Smooth muscle cell (in vitro differentiated cells): Measurements from ENCODE around the gene RALGAPA2. TPM values are rescaled to one million over a fixed set of nuclear protein-coding genes. Genes with fewer than 3 reads are reported as not detected.

Experiments used
- DNase-seq: peaks from one replicate; lab custom pipeline; 2025; ENCODE audit not compliant: unreplicated experiment; lab: John Stamatoyannopoulos, UW
- H2AFZ ChIP-seq: fragments of 200-600 bp; sonication (generic); 2 replicates; pipeline ENCODE4 v1.6.0; 2016; ENCODE audit warnings: antibody characterized with exemption, low read depth, mild to moderate bottlenecking
- H3F3A ChIP-seq: fragments of 200-600 bp; sonication (generic); 2 replicates; pipeline ENCODE4 v1.6.0; 2017; ENCODE audit warnings: antibody characterized with exemption, low read depth
- H3K27ac ChIP-seq: fragments of 200-600 bp; sonication (generic); 2 replicates; pipeline ENCODE4 v1.5.1; 2016; ENCODE audit warnings: low read depth, mild to moderate bottlenecking
- H3K27me3 ChIP-seq: fragments of 200-600 bp; sonication (generic); 2 replicates; pipeline ENCODE4 v1.6.1; 2016; ENCODE audit warnings: low read depth, mild to moderate bottlenecking
- H3K36me3 ChIP-seq: fragments of 200-600 bp; sonication (generic); 2 replicates; pipeline ENCODE4 v1.5.1; 2016; ENCODE audit warnings: low read depth
- H3K4me1 ChIP-seq: fragments of 200-600 bp; sonication (generic); 2 replicates; pipeline ENCODE4 v1.5.1; 2016; ENCODE audit warnings: low read depth
- H3K4me2 ChIP-seq: fragments of 200-600 bp; sonication (generic); 2 replicates; pipeline ENCODE4 v1.6.0; 2016; ENCODE audit warnings: mild to moderate bottlenecking
- H3K4me3 ChIP-seq: fragments of 200-600 bp; sonication (generic); 2 replicates; pipeline ENCODE4 v1.5.1; 2016; ENCODE audit warnings: mild to moderate bottlenecking
- H3K79me2 ChIP-seq: fragments of 200-600 bp; sonication (generic); 2 replicates; pipeline ENCODE4 v1.6.0; 2016; ENCODE audit warnings: low read depth, mild to moderate bottlenecking
- H3K9ac ChIP-seq: fragments of 200-600 bp; sonication (generic); 2 replicates; pipeline ENCODE4 v1.6.0; 2016; ENCODE audit warnings: low read depth
- H3K9me3 ChIP-seq: fragments of 200-600 bp; sonication (generic); replicated peaks from 2 replicates; pipeline ENCODE4 v1.5.1; 2016; ENCODE audit warnings: low read depth
- H4K20me1 ChIP-seq: fragments of 200-600 bp; sonication (generic); 2 replicates; pipeline ENCODE4 v1.6.0; 2016; ENCODE audit warnings: low read depth
- WGBS: methylation state at CpG from one replicate; pipeline ENCODE4 v1.1.7; 2016; ENCODE audit warnings: low lambda C conversion rate; 5-methylcytosine and 5-hydroxymethylcytosine counted together
- polyA plus RNA-seq: library from polyadenylated mRNA; unstranded; fragments of >200 nt; fragmentation: Nextera tagmentation; extraction: Ambion mirVana; gene quantifications from 2 replicates; pipeline ENCODE4 v1.2.1, GENCODE V29; 2016
- total RNA-seq: library from RNA; depleted of rRNA; stranded (reverse); fragments of >200 nt; gene quantifications from 2 replicates; pipeline ENCODE4 v1.2.3, GENCODE V29; 2014
- TF ChIP-seq, protein P1 (sequence below): fragments of 200-600 bp; sonication (generic); IDR thresholded peaks from 2 replicates; pipeline ENCODE4 v1.5.1; 2017; ENCODE audit warnings: borderline replicate concordance, mild to moderate bottlenecking, antibody characterized with exemption; ENCODE audit not compliant: insufficient read depth, poor library complexity, severe bottlenecking

Gene RALGAPA2
- total and polyA plus RNA-seq, 2 experiments from 2014 or later, result 3.5 to 6.2 TPM

DNA sequence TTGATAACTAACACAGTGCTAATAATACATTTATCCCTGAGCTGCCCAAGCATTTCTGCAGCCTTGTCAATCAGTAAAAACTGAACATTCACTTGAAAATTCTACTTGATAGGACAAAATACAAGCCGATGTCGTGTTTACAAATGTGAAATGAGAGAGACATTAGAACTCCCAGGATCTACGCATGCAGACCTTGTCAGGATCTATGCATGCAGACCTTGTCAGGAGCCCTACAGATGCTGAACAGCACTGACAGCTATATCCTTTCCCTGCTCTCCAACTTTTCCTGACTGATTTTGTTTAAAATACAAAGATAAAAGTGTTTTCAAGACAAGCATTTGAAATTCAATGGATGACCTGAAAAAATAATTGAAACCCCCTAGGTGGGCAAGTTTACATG is 315.6 kb downstream of the RALGAPA2 start:
- no peak overlapping the region for H2AFZ ChIP-seq
- H3K4me1 ChIP-seq, result peaks cover 7% of the 10 kb centered on the region
- H4K20me1 ChIP-seq, result no peaks in the 10 kb centered on the region
- 96% methylated on average over 3 of the region's 3 CpGs for WGBS
- no peak for DNase-seq
- TF ChIP-seq, protein P1, sequence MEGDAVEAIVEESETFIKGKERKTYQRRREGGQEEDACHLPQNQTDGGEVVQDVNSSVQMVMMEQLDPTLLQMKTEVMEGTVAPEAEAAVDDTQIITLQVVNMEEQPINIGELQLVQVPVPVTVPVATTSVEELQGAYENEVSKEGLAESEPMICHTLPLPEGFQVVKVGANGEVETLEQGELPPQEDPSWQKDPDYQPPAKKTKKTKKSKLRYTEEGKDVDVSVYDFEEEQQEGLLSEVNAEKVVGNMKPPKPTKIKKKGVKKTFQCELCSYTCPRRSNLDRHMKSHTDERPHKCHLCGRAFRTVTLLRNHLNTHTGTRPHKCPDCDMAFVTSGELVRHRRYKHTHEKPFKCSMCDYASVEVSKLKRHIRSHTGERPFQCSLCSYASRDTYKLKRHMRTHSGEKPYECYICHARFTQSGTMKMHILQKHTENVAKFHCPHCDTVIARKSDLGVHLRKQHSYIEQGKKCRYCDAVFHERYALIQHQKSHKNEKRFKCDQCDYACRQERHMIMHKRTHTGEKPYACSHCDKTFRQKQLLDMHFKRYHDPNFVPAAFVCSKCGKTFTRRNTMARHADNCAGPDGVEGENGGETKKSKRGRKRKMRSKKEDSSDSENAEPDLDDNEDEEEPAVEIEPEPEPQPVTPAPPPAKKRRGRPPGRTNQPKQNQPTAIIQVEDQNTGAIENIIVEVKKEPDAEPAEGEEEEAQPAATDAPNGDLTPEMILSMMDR, result no peak
- no peaks in the 10 kb centered on the region for H3K27me3 ChIP-seq
- H3K4me2 ChIP-seq, result no peak overlapping the region
- H3K9me3 ChIP-seq, result no peaks in the 10 kb centered on the region
- H3K79me2 ChIP-seq, result no peaks in the 10 kb centered on the region
- no peaks in the 10 kb centered on the region for H3K36me3 ChIP-seq
- H3K9ac ChIP-seq, result no peak overlapping the region
- H3K27ac ChIP-seq, result no peak overlapping the region
- no peaks in the 10 kb centered on the region for H3F3A ChIP-seq
- no peak overlapping the region for H3K4me3 ChIP-seq

DNA sequence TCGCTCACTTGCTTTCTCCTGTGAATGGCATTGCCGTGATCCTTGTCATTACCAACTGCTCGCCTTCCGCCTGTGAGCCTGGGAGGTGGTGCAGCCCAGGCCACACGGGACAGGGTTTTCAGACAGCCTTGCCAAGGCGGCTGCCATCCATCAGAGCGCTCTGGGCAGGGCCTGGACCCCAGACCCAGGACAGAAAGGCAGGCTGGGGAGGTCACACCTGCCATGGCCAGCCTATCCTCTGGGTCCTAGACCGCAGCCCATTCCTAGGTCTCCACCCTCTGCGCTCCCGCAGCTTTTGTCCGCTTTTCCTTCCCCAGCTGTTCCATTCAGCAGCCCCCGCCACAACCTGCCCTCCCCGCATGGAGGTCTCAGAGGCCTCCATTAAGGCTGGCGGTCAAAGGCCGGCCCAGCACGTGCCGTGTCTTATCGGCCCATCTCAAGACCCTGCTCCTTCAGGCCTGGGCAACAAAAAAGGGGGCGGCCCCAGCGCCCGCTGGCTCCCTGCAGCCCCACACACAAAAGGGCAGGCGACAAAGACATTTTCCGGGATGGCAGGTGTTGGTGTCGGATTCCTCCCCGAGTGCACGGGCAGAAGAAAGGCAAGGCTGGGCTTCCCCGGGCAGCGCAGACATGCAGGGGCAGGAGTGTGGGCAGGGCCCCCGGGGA is 316.4 kb downstream of the RALGAPA2 start:
- H3K79me2 ChIP-seq, result no peaks in the 10 kb centered on the region
- H3F3A ChIP-seq, result no peaks in the 10 kb centered on the region
- TF ChIP-seq, protein P1, result no peak
- H3K27me3 ChIP-seq, result no peaks in the 10 kb centered on the region
- no peak overlapping the region for H3K4me3 ChIP-seq
- H3K36me3 ChIP-seq, result no peaks in the 10 kb centered on the region
- no peak overlapping the region for H2AFZ ChIP-seq
- no peak for DNase-seq
- no peak overlapping the region for H3K9ac ChIP-seq
- no peaks in the 10 kb centered on the region for H4K20me1 ChIP-seq
- H3K4me2 ChIP-seq, result no peak overlapping the region
- H3K27ac ChIP-seq, result no peak overlapping the region
- H3K4me1 ChIP-seq, result peaks cover 7% of the 10 kb centered on the region
- H3K9me3 ChIP-seq, result no peaks in the 10 kb centered on the region
- WGBS, result 91% methylated on average over 29 of the region's 29 CpGs

DNA sequence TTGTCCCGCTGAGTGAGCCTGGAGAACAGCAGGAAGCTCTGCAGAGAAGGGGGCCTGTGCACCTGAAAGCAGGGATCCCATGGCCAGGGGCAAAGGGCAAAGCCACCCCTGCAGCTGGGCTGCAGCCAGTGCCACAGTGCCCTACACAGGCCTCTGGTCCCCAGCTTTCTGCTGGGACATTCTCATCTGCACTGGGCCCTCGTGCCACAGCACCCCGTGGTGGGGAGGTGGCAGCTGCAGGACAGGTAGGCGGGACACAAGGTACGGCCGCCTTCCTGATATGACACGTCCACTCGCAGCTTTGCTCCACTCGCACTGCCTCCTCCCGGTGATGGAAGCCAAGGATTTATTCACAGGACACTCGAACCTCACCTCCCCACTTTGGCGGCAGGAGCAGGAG is 317.4 kb downstream of the RALGAPA2 start:
- TF ChIP-seq, protein P1, result no peak
- H3K9me3 ChIP-seq, result no peaks in the 10 kb centered on the region
- H2AFZ ChIP-seq, result no peak overlapping the region
- H3K4me3 ChIP-seq, result no peak overlapping the region
- H3K9ac ChIP-seq, result no peak overlapping the region
- 94% methylated on average over 12 of the region's 12 CpGs for WGBS
- peaks cover 7% of the 10 kb centered on the region for H3K4me1 ChIP-seq
- H3K79me2 ChIP-seq, result no peaks in the 10 kb centered on the region
- no peak for DNase-seq
- no peak overlapping the region for H3K4me2 ChIP-seq
- no peaks in the 10 kb centered on the region for H3K36me3 ChIP-seq
- no peak overlapping the region for H3K27ac ChIP-seq
- H4K20me1 ChIP-seq, result no peaks in the 10 kb centered on the region
- no peaks in the 10 kb centered on the region for H3K27me3 ChIP-seq
- no peaks in the 10 kb centered on the region for H3F3A ChIP-seq
